GM15510 (cell line): Measurements from ENCODE around the gene MYOT.

Experiments used
- POLR2A ChIP-seq: IDR thresholded peaks from 3 replicates; pipeline ENCODE4 v1.6.1; 2011; ENCODE audit warnings: borderline replicate concordance; ENCODE audit not compliant: insufficient read length; ENCODE audit errors: extremely low read depth

The MYOT gene

DNA sequence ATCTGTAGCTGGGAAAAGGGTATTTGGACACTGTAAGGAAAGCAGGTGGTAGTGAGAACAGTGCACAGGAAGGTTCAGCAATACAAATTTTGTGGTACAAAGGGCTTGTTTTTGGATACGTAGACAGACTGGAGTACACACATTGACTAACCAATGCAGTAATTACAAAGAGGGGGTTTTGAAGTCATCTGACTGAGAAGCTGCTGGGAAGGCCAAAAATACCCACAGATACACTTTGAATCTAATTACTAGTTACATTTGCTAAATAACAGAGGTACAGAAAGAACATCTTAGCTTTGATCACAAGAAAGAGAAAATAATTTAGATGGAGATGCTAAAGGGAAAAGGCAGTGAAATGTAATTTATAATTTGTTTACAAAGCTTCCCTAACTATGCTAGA, 67.5 kb downstream of the MYOT start:
- TF ChIP-seq POLR2A = no peak

DNA sequence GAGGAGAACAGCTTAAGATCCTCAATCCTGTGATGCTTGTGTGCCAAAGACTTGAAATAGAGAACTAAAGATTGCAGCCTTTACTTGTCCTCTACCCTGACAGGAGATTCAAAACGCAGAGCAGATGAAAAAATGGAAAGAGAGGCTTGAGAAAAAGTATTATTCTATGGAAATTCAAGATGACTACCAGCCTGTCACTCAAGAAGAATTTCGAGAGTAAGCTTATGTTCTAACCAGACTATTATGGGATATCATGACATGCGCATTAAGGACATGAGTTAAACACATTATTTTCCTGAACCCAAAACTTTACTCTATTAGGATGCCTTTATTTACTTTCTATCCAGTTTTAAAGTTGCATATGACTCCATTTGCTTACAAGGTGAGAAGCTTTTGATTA, 68.0 kb downstream of the MYOT start:
- TF ChIP-seq POLR2A = no peak
